K562 (cell line): ENCODE data around the gene DTNBP1. TPM values are rescaled to one million over a fixed set of nuclear protein-coding genes. Genes with fewer than 3 reads are reported as not detected.

Experiments used
- ATAC-seq: fragments of 200-7000 bp; cut with Tn5 transposase; 3 replicates; pipeline ENCODE4 v1.9.1; 2020; ENCODE audit warnings: moderate library complexity
- BruUV-seq: library from RNA; stranded (reverse); fragments of 400-500 nt; replicated peaks from 2 replicates; lab custom pipeline; 2021; lab: Mats Ljungman, UMichigan
- CTCF ChIA-PET: fragments of 300-600 bp; formaldehyde crosslinking; extraction: SDS; loops from one replicate; lab custom pipeline; 2021; ENCODE audit warnings: low intra/inter-chr PET ratio; lab: Yijun Ruan, JAX
- POLR2A ChIA-PET: fragments of 300-600, 350-650 bp; sonication (Branson Sonifier 250); formaldehyde crosslinking; extraction: SDS; loops from one replicate; lab custom pipeline; 2021; ENCODE audit warnings: antibody characterized with exemption, inconsistent platforms; lab: Yijun Ruan, JAX
- DNase-seq, 4 experiments: peaks; one replicate each; pipeline versions ENCODE4 v3.0.0 to v3.0.0-alpha.2; 2011 to 2018; ENCODE audit warnings: low spot score in 3 of 4, mixed read lengths in 3 of 4; ENCODE audit errors: extremely low read depth in 1 of 4
- FAIRE-seq: peaks from 2 replicates; lab custom pipeline; 2011; peaks lifted over from hg19 to GRCh38; lab: Jason Lieb, UNC
- H2AFZ ChIP-seq: 2 replicates; pipeline ENCODE4 v1.6.0; 2011; ENCODE audit warnings: low read depth, low read length, control low read depth, inconsistent platforms
- H3K27ac ChIP-seq: fragments of 200-600 bp; 3 replicates; pipeline ENCODE4 v1.8.0; 2011; ENCODE audit warnings: low read depth, mild to moderate bottlenecking, control low read depth, inconsistent platforms, low read length, moderate library complexity, mixed read lengths; ENCODE audit errors: extremely low read depth
- H3K27me3 ChIP-seq, 2 experiments: fragments of 300-600 bp in 1 of 2; 2 replicates in 1 of 2; 3 replicates in 1 of 2; pipeline versions ENCODE4 v1.6.0 to v1.8.0; 2011; ENCODE audit warnings: inconsistent platforms in 2 of 2, low read length in 2 of 2, mild to moderate bottlenecking in 1 of 2, mixed read lengths in 1 of 2, moderate library complexity in 1 of 2; ENCODE audit not compliant: control insufficient read depth in 2 of 2, insufficient read depth in 2 of 2
- H3K36me3 ChIP-seq: fragments of 300-600 bp; 3 replicates; pipeline ENCODE4 v1.8.0; 2011; ENCODE audit warnings: mild to moderate bottlenecking, low read length, inconsistent platforms; ENCODE audit not compliant: control insufficient read depth, insufficient read depth
- H3K4me1 ChIP-seq, 2 experiments: fragments of 200-600 bp in 1 of 2; replicated peaks in 1 of 2; 2 replicates in 1 of 2; 3 replicates in 1 of 2; pipeline versions ENCODE4 v1.5.1 to v1.8.0; 2011; ENCODE audit warnings: inconsistent platforms in 2 of 2, low read length in 2 of 2, mild to moderate bottlenecking in 1 of 2, mixed read lengths in 1 of 2, moderate library complexity in 1 of 2; ENCODE audit not compliant: control insufficient read depth in 2 of 2, insufficient read depth in 2 of 2
- H3K4me2 ChIP-seq: 2 replicates; pipeline ENCODE4 v1.6.1; 2011; ENCODE audit warnings: low read length, control low read depth, inconsistent platforms, mixed read lengths; ENCODE audit not compliant: insufficient read depth
- H3K4me3 ChIP-seq: fragments of 200-600 bp; sonication (generic), shearing (Covaris generic); 2 replicates; pipeline ENCODE4 v1.5.1; 2016; ENCODE audit warnings: control low read depth, inconsistent platforms
- H3K79me2 ChIP-seq: fragments of 200-600 bp; 3 replicates; pipeline ENCODE4 v1.8.0; 2011; ENCODE audit warnings: low read length, inconsistent platforms; ENCODE audit not compliant: control insufficient read depth, insufficient read depth
- H3K9ac ChIP-seq, 2 experiments: 2 replicates each; pipeline versions ENCODE4 v1.6.0 to v1.6.1; 2011; ENCODE audit warnings: low read depth in 2 of 2, low read length in 2 of 2, control low read depth in 1 of 2, inconsistent platforms in 1 of 2, mild to moderate bottlenecking in 1 of 2, mixed read lengths in 1 of 2; ENCODE audit not compliant: insufficient read depth in 1 of 2
- H3K9me1 ChIP-seq: one replicate; pipeline ENCODE4 v1.6.0; 2011; ENCODE audit warnings: inconsistent platforms, mild to moderate bottlenecking, low read length, moderate library complexity; ENCODE audit not compliant: control insufficient read depth, insufficient read depth
- H3K9me3 ChIP-seq: replicated peaks from 2 replicates; pipeline ENCODE4 v1.5.1; 2011; ENCODE audit warnings: low read depth, low read length, inconsistent platforms; ENCODE audit not compliant: control insufficient read depth, insufficient read depth
- H4K20me1 ChIP-seq: replicated peaks from 2 replicates; pipeline ENCODE4 v1.6.1; 2011; ENCODE audit warnings: low read length, inconsistent platforms, mixed read lengths; ENCODE audit not compliant: control insufficient read depth, insufficient read depth
- CBFA2T2 ChIP-seq: fragments of 450-650 bp; conservative IDR thresholded peaks from 2 replicates; pipeline ENCODE4 v1.6.1; 2017; ENCODE audit warnings: mild to moderate bottlenecking
- CBX8 ChIP-seq: fragments of 200-600 bp; sonication (generic); IDR thresholded peaks from 2 replicates; pipeline ENCODE4 v1.6.1; 2012; ENCODE audit warnings: borderline replicate concordance, mixed run types, low read depth, mild to moderate bottlenecking, moderate library complexity, mixed read lengths, low read length, control low read depth, inconsistent platforms; ENCODE audit not compliant: poor library complexity, severe bottlenecking; ENCODE audit errors: extremely low read depth
- DIDO1 ChIP-seq: fragments of 450-650 bp; IDR thresholded peaks from 2 replicates; pipeline ENCODE4 v1.6.1; 2016; ENCODE audit warnings: low read depth, missing biosample characterization, missing genetic modification characterization
- DPF2 ChIP-seq: fragments of 450-650 bp; IDR thresholded peaks from 2 replicates; pipeline ENCODE4 v1.6.1; 2016
- EWSR1 ChIP-seq: fragments of 450-650 bp; IDR thresholded peaks from 2 replicates; pipeline ENCODE4 v1.6.1; 2018; ENCODE audit warnings: borderline replicate concordance, mild to moderate bottlenecking, low read depth, moderate library complexity; ENCODE audit not compliant: partially characterized antibody
- FOXJ3 ChIP-seq: sonication (generic); formaldehyde crosslinking; IDR thresholded peaks from 2 replicates; pipeline ENCODE4 v1.4.0; 2020; ENCODE audit warnings: mild to moderate bottlenecking, missing genetic modification reagents
- KDM2B ChIP-seq: fragments of 250-450 bp; sonication (Bioruptor Pico); IDR thresholded peaks from 2 replicates; pipeline ENCODE4 v1.8.0; 2021; ENCODE audit warnings: mild to moderate bottlenecking, moderate library complexity
- KLF1 ChIP-seq: fragments of 450-650 bp; IDR thresholded peaks from 2 replicates; pipeline ENCODE4 v1.6.1; 2016; ENCODE audit warnings: missing genetic modification characterization, missing compliant biosample characterization
- MIER1 ChIP-seq: fragments of 450-650 bp; IDR thresholded peaks from 2 replicates; pipeline ENCODE4 v1.6.1; 2016; ENCODE audit warnings: antibody characterized with exemption, mild to moderate bottlenecking, low read depth
- PHF20 ChIP-seq: fragments of 450-650 bp; IDR thresholded peaks from 2 replicates; pipeline ENCODE4 v1.6.1; 2018; ENCODE audit not compliant: partially characterized antibody
- RBM34 ChIP-seq: fragments of 200-400 bp; formaldehyde crosslinking; IDR thresholded peaks from 2 replicates; pipeline ENCODE4 v1.6.1; 2018; ENCODE audit warnings: low read length, borderline replicate concordance; ENCODE audit not compliant: insufficient read depth
- ZEB2 ChIP-seq: fragments of 450-650 bp; IDR thresholded peaks from 2 replicates; pipeline ENCODE4 v1.6.1; 2016
- WGBS: fragments of 100-300 bp; shearing (Covaris generic); methylation state at CpG from one replicate; pipeline ENCODE4 v1.1.6; 2016; ENCODE audit warnings: low coverage, mixed read lengths; ENCODE audit not compliant: insufficient coverage; ENCODE audit errors: missing lambda C conversion rate; 5-methylcytosine and 5-hydroxymethylcytosine counted together
- in situ Hi-C: fragments of 300-500 bp; cut with MboI; formaldehyde crosslinking; loops from 4 replicates; pipeline ENCODE4 v1.15.0; 2018; ENCODE audit warnings: inconsistent platforms, mixed read lengths
- intact Hi-C: fragments of 100-400 bp; cut with micrococcal nuclease; formaldehyde crosslinking; loops from 2 replicates; pipeline ENCODE4 v1.14.2; 2022
- polyA plus RNA-seq, 8 experiments: library from polyadenylated mRNA; depleted of rRNA in 4 of 8; stranded (reverse) in 5 of 8; unstranded in 3 of 8; fragments of >200 nt; fragmentation: Nextera tagmentation in 2 of 8; fragmentation: Illumina TruSeq in 1 of 8; extraction: Ambion mirVana in 2 of 8; extraction: Trizol in 1 of 8; gene quantifications; 2 replicates each; pipeline versions ENCODE4 v1.2.1 to v1.2.3, GENCODE V29; 2011 to 2014; ENCODE audit warnings: inconsistent platforms in 1 of 8, missing spikeins in 1 of 8
- total RNA-seq, 7 experiments: library from RNA; depleted of rRNA in 6 of 7; stranded (reverse); fragments of >200 nt in 6 of 7; fragmentation: Illumina TruSeq in 2 of 7; extraction: Trizol in 2 of 7; gene quantifications; 2 replicates each; pipeline versions ENCODE4 v1.2.1 to v1.2.3, GENCODE V29; 2011 to 2021; ENCODE audit warnings: low replicate concordance in 1 of 7
- TF ChIP-seq, protein P1 (sequence below): fragments of 450-650 bp; formaldehyde crosslinking; IDR thresholded peaks from 2 replicates; pipeline ENCODE4 v1.4.0; 2020; ENCODE audit warnings: mild to moderate bottlenecking, moderate library complexity
- TF ChIP-seq, protein P2 (sequence below): fragments of 450-650 bp; IDR thresholded peaks from 2 replicates; pipeline ENCODE4 v1.6.1; 2016; ENCODE audit warnings: borderline replicate concordance

Gene DTNBP1
- total and polyA plus RNA-seq, 9 of the 15 experiments (the other 6 are each of a cell fraction or from before 2014, with no cell fraction given), result 16.7 to 54.5 (median 21.4) TPM

DNA sequence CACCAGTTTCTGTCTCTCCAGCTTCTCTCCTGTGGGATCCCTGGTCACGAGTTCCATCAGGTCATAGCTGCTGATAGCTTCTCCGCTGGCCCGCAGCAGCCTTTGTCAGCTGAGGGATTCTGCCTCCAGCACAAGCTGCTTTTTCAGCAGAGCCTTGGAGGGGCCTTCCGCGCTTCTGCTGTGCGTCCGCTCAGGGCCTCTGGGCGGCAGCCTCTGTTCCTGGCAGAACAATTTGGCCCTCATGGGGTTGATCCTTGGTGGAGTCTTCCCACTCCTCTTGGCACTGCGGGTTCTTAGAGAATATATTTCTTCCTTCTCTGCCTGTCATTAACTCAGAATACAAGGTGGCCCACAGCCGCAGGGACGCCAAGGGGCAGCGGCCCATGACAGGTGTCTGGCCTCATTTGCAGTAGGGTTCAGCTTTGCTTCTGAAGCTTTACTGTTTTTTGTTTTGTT is 158.8 kb downstream of the DTNBP1 start (continued):
- TF ChIP-seq MIER1, result no peak
- TF ChIP-seq CBFA2T2, result no peak

DNA sequence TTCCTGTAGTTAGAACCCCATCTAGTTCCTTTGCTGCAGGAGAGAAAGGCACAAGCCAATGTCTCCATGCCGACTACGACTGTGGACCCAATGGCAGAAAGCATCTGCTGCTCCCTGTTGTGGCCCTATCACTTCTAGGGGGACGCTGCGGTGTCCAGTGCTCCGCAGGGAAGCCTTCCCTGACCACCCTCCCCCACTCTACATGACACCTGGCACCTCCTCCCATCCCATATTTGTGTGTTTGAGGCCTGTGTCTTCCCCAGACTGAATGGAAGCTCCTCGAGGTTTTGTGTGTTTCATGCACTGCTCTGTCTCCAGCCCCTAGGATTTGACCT is 159.5 kb downstream of the DTNBP1 start:
- H4K20me1 ChIP-seq, result no peaks in the 10 kb centered on the region
- no peak for FAIRE-seq
- H3K9me1 ChIP-seq, result no peaks in the 10 kb centered on the region
- no peak for ATAC-seq
- H3K9ac ChIP-seq, result no peak overlapping the region
- no TSS peak for BruUV-seq
- peaks cover 87% of the 10 kb centered on the region for H3K36me3 ChIP-seq
- H3K4me2 ChIP-seq, result no peak overlapping the region
- CTCF ChIA-PET, result no interaction called here
- no peak overlapping the region for H3K27ac ChIP-seq
- no peak overlapping the region for H2AFZ ChIP-seq
- no peaks in the 10 kb centered on the region for H3K9me3 ChIP-seq
- WGBS, result 68% methylated on average over 6 of the region's 6 CpGs
- intact Hi-C loops (no loop called here), in situ Hi-C loops (no loop called here)
- no peak for DNase-seq
- peaks cover 0 to 4% of the 10 kb centered on the region in 2 experiments; a peak in 3 of 5 replicates for H3K4me1 ChIP-seq
- TF ChIP-seq, protein P1, sequence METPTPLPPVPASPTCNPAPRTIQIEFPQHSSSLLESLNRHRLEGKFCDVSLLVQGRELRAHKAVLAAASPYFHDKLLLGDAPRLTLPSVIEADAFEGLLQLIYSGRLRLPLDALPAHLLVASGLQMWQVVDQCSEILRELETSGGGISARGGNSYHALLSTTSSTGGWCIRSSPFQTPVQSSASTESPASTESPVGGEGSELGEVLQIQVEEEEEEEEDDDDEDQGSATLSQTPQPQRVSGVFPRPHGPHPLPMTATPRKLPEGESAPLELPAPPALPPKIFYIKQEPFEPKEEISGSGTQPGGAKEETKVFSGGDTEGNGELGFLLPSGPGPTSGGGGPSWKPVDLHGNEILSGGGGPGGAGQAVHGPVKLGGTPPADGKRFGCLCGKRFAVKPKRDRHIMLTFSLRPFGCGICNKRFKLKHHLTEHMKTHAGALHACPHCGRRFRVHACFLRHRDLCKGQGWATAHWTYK, result no peak
- no peak for TF ChIP-seq DPF2
- TF ChIP-seq RBM34, result no peak
- TF ChIP-seq CBX8, result no peak
- no peak for TF ChIP-seq KDM2B (CRISPR knock-in tag)
- TF ChIP-seq ZEB2, result no peak
- no peak for TF ChIP-seq KLF1
- TF ChIP-seq, protein P2, sequence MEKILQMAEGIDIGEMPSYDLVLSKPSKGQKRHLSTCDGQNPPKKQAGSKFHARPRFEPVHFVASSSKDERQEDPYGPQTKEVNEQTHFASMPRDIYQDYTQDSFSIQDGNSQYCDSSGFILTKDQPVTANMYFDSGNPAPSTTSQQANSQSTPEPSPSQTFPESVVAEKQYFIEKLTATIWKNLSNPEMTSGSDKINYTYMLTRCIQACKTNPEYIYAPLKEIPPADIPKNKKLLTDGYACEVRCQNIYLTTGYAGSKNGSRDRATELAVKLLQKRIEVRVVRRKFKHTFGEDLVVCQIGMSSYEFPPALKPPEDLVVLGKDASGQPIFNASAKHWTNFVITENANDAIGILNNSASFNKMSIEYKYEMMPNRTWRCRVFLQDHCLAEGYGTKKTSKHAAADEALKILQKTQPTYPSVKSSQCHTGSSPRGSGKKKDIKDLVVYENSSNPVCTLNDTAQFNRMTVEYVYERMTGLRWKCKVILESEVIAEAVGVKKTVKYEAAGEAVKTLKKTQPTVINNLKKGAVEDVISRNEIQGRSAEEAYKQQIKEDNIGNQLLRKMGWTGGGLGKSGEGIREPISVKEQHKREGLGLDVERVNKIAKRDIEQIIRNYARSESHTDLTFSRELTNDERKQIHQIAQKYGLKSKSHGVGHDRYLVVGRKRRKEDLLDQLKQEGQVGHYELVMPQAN, result no peak
- no peak for TF ChIP-seq DIDO1 (tag)
- no peak for TF ChIP-seq EWSR1
- no peak for TF ChIP-seq PHF20
- no peak for TF ChIP-seq FOXJ3 (CRISPR knock-in tag)
- H3K79me2 ChIP-seq, result no peaks in the 10 kb centered on the region
- no peaks in the 10 kb centered on the region for H3K27me3 ChIP-seq
- no peak overlapping the region for H3K4me3 ChIP-seq
- POLR2A ChIA-PET, result interaction anchor here (0.6 to 0.9 kb wide), 2 partner anchors 11 to 123 kb away, joined by 3 read pairs; no protein-coding TSS in a partner anchor
